ENCODE results near the gene UNC5B.

Gene UNC5B

DNA sequence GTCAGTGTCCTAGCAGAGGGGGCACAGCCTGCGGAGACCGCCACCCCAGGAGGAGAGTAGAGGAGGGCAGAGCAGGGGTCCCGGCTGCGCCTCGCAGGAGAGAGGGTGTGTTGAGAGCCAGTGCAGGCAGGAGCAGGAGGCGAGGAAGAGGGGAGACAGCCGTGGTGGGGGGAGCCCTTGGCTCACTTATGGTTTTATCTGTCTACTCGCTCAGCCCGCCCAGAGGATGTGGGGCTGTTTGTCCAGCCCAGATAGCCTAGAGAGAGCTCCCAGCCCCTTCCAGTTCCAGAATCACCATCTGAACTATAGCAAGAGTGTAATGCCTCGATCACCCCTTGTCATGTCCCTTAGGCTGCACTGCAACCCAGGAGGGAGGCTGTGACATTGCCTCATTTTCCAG is 133.3 kb downstream of the UNC5B start:
- H3K4me3 ChIP-seq (ENCODE audit: low read depth, low read length) = no peak overlapping the region
- no peak for DNase-seq (ENCODE audit: low read depth)

DNA sequence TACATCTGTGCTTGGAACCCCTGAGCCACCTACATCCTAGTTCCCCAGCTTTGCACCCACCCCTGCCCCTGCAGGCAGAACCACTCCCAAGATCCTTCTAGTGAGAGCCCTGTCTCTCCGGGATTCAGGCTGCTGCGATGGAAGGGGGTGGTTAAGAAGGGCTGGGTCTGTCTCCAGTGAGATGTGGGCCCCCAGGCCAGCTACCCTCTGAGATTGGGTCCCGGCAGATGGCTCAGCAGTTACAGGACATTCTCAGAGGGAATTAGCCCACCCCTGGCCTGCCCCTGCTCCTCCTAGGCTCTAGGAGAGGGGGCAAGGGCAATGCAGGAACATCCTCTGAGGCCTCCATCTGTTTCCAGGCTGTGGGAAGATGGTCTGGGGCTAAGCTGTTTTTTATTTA is 134.4 kb downstream of the UNC5B start:
- DNase-seq (ENCODE audit: low read depth) = no peak
- no peak overlapping the region for H3K4me3 ChIP-seq (ENCODE audit: low read depth, low read length)

- no peak overlapping the region for H3K4me3 ChIP-seq (ENCODE audit: low read depth, low read length)
- DNase-seq (ENCODE audit: low read depth) = no peak
Observed at GRCh38 chr10:71347587-71348395, 135.4 kb downstream of the UNC5B start.

GRCh38 chr10:71348850-71349249 is 136.5 kb downstream of the UNC5B start:
- DNase-seq (ENCODE audit: low read depth) = no peak
- H3K4me3 ChIP-seq (ENCODE audit: low read depth, low read length) = no peak overlapping the region

- no peak for DNase-seq (ENCODE audit: low read depth)
- no peak overlapping the region for H3K4me3 ChIP-seq (ENCODE audit: low read depth, low read length)
Observed at GRCh38 chr10:71349406-71349805, 137.0 kb downstream of the UNC5B start.

DNA sequence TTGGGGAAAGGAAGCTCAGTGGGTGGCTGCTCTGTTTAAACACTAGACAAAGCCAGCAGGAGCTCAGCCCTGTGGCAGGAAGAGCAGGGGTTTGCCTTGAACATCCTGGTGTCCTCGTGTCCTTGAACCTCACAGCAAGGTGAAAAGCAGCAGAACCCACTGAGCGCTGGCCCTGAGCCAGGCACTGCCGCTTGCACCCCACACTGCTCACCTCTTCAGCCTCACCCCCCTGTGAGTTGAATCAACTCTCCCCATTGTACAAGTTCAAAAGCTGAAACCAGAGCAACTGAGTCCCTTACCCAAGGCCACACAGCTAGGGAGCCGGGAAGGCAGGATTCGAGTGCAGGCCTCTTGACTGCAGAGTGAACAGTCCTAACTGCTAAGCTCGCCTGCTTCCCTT is 138.7 kb downstream of the UNC5B start:
- no peak for DNase-seq (ENCODE audit: low read depth)
- no peak overlapping the region for H3K4me3 ChIP-seq (ENCODE audit: low read depth, low read length)

DNA sequence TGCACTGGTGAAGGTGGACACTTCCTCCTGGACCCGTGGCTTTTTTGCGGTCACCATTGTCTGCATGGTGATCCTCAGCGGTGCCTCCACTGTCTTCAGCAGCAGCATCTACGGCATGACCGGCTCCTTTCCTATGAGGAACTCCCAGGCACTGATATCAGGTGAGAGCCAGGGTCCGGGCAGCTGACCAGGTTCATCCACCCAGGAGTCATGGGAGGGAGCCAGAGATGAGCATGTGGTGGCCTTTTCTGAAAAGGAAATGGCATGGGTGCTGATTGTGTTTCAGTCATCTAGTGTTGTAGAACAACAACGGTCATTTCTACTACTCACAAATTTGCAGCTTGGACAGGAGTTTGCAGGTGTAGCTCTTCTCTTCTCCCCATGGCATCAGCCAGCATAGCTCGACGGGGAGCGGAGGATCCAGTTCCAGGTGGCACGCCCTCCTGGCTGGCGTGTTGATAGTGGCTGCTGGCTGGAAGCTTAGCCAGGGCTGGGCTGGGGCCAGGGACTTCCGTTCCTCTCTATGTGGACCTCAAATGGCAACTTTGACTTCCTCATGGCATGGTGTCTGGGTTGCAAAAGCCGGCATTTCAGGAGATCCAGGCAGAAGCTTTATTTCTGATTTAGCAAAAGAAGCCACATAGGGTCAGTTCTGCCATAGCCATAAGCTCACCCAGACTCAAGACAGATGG is 139.4 kb downstream of the UNC5B start:
- DNase-seq (ENCODE audit: low read depth) = no peak
- no peak overlapping the region for H3K4me3 ChIP-seq (ENCODE audit: low read depth, low read length)
